GM18873 (cell line): ENCODE measurements around the gene SERBP1.
"Not testable (repeated sequence)": the region's sequence is repeated elsewhere in the genome, so short reads cannot be mapped to it uniquely, and the experiment has no call there.

Experiments
- ATAC-seq: cut with Tn5 transposase; IDR thresholded peaks from one replicate; pipeline ENCODE4 v1.9.1; 2021; ENCODE audit warnings: mild to moderate bottlenecking, moderate library complexity, moderate number of reproducible peaks; ENCODE audit not compliant: unreplicated experiment, low FRiP score

The SERBP1 gene

DNA sequence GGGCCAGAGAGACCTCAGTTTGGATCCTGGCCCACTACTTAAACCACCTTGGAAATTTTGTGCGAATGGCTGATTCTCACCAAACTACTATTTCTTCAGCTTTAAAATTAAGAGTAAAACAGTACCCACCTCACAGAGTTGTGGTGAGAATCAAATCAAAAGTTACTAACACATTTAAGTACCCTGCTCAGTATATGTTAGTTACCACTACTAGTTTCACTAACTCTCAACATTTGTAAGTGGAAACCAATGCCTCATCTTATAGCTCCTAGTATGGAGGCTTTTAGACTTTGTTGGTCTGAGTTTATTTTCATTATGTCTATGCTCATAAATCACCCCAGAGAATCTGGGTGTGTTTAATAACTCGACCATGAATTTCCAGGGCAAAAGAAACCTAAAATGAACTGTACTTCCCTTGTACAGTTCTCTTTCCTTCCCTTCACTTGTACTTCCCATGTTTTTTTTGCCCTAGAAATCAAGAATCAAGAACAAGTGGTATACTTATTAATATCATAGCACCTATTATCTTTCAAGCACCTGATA lies 11.6 kb upstream of the SERBP1 start:
- ATAC-seq, result no peak

- ATAC-seq, result no peak
Observed at GRCh38 chr1:67441183-67441582, 11.0 kb upstream of the SERBP1 start.

DNA sequence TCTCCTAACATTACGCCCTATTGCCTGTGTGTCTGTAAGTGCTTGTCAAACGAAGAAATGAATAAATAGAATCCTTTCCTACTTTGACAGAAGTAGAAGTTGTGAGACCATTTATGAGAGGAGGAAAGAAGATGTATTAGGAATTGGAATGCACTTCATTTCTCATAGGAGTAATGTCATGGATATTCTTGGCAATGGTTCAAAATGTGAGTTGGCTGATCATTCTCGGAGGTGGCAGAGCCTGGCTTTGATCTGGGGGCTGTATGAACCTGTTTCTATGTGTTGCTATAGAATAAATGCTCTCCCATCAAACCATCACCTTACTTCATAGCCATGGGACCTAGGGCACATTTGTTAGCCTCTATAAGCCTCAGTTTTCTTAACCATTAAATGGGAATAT lies 10.1 kb upstream of the SERBP1 start:
- no peak for ATAC-seq

GRCh38 chr1:67439277-67440029 lies 9.3 kb upstream of the SERBP1 start:
- no peak for ATAC-seq

DNA sequence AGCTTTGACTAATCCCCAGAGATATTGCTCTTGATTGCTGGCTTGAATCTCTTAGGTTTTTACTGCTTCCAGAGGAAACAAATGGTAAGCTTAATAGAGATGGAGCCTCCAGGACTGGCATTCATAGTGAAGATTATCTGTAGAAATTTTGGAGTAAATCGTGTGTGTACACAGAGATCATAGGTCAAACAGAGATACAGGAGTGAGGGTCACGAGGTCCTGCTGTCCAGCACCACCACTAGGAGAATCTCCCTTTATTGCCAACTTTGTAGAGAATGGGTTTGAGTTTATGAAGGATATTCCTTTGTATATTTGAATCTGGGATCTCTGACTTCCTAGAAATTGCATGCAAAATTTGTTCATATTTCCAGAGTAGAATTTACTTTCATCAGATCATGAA lies 7.8 kb upstream of the SERBP1 start:
- ATAC-seq, result no peak

DNA sequence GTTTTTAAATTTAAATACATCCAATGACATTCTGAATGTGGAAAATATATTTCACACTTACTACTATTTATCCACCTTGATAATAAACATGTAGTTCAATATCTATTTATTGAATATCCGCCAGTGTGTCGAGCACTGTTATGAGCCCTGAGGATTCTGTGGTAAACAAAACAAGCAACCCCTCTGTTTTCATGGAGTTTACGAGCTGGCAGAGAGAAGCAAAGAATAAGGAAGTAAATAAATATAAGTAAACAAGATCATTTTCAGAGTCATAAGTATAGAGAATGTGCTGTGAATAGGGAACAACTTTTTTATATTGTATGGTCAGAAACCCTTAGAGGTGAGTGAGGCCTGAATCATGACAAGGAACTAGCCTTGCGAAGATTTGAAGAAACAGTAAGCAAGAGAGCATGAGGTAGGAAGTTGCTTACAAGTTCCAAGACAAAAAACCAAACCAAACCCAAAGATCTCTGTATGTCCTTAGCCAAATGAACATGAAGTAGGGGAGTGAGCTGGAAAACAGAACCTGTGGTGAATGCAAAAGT lies 6.4 kb upstream of the SERBP1 start:
- ATAC-seq, result no peak

- no peak for ATAC-seq
Observed at GRCh38 chr1:67434491-67434890, 4.3 kb upstream of the SERBP1 start.

- ATAC-seq, result no peak
Observed at GRCh38 chr1:67433837-67434236, 3.6 kb upstream of the SERBP1 start.

DNA sequence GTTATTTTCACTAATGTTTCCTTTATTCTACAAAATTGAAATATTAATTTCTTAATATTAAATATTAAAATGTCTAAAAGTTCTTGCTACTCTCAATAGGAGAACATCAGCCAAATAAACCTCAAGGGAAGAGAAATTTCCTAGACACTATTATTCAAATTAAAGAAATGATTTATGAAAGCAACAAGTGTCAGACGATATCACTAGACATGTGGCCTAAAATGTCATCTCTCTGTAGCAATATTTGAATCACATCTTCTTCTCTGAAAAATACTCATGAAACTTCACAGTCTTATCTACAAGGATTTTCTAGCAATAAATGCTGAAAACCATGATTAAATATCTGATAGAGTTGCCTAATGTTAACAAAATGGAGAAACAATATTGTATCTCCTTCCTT lies 2.5 kb upstream of the SERBP1 start:
- ATAC-seq, result no peak

- no peak for ATAC-seq
Observed at GRCh38 chr1:67431869-67432578, 1.8 kb upstream of the SERBP1 start.

- ATAC-seq, result no peak
Observed at GRCh38 chr1:67431156-67431765, 1.1 kb upstream of the SERBP1 start.

- no peak for ATAC-seq
Observed at GRCh38 chr1:67429528-67430357, 459 bp downstream of the SERBP1 start.

- no peak for ATAC-seq
Observed at GRCh38 chr1:67429011-67429527, 1.1 kb downstream of the SERBP1 start.

- ATAC-seq, result no peak
Observed at GRCh38 chr1:67427947-67428346, 2.3 kb downstream of the SERBP1 start.

GRCh38 chr1:67427465-67427864 lies 2.7 kb downstream of the SERBP1 start:
- ATAC-seq, result no peak

DNA sequence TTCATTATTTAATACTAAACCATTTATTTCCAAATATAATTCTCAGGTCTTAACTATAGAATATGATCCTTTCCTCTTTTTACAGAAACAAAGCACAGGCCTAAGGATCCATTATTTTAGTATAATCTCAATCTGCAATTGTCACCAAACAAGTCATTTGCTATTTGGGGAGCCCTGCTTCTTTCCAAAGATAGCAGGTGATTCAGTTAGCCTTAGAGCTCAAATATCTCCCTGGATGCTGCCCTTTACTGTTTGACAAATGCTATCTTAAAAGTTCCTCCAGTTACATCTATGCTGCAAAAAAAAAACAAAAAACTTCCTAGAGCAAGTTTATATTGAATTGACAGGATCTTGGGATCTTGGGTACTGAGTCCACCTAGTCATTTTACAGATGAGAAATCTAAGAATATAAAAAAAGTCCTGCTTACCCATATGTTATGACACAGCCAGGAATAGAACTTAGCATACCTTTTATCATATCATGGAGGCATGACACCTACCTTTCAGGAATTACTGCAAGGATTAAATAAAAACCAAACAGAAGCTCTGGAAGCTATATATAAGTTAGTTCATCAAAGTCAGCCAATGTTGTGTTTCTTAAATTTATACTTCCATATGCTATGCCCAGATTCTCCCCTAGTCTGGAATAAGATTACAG lies 9.2 kb downstream of the SERBP1 start:
- ATAC-seq, result no peak

GRCh38 chr1:67418839-67419586 lies 11.2 kb downstream of the SERBP1 start:
- no peak for ATAC-seq

DNA sequence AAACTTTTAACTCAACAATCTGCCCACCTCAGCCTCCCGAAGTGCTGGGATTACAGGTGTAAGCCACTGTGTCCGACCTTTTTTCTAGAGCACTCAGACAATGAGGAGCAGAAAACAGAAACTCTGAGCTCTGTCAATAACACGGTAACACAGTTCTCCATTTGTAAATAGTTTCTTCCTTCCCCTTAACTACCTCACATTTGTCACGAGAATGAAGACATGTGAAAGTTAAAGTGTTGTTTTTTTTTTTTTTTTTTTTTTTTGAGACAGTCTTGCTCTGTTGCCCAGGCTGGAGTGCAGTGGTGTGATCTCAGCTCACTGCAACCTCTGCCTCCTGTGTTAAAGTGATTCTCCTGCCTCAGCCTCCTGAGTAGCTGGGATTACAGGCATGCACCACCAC lies 12.5 kb downstream of the SERBP1 start:
- not testable (repeated sequence) for ATAC-seq

- no peak for ATAC-seq
Observed at GRCh38 chr1:67415041-67415440, 15.2 kb downstream of the SERBP1 start.
